ENCODE results near the gene CACNA2D2. TPM values are rescaled to one million over a fixed set of nuclear protein-coding genes. Genes with fewer than 3 reads are reported as not detected.

The CACNA2D2 gene
- total RNA-seq (1 to 10 TPM in 3 of 4 donors, under 1 TPM in 1; 0.49 to 1.7 (median 1.3) TPM), polyA plus RNA-seq (1 to 10 TPM in 1 of 3 donors, under 1 TPM in 1, not detected in 1; 0.60 to 1.2 TPM)

- Histone ChIP-seq H3K9me3 (no peaks in the 10 kb centered on the region), H3K4me1 (peaks cover 0 to 17% (median 11%) of the 10 kb centered on the region in 4 donors), H3K27me3 (peaks cover 4 to 36% (median 7%) of the 10 kb centered on the region in 3 donors), H3K27ac (peak within 1 kb of the TSS; percentile 58 to 69 (median 66)), H3K4me3 (peak within 1 kb of the TSS; percentile 24 to 65 (median 58)), H3K36me3 (no peaks in the 10 kb centered on the region)
- peak; percentile 84 for DNase-seq
- 7 to 9% methylated on average over 71 of the region's 71 CpGs for WGBS, 2 donors
- intact Hi-C loops (cut with DNase I), result no loop called here
- TF ChIP-seq POLR2AphosphoS5 (IDR thresholded peaks at IDR 0.05), result peak; percentile 7 to 35 (median 26)
- TF ChIP-seq POLR2A (IDR thresholded peaks at IDR 0.05), result no peak
Measured at GRCh38 chr3:50503504-50504342, at the start of gene CACNA2D2. Gene CACNA2D2, minus strand, starts transcription at chr3:50503634. Its CDS starts 211 bp downstream, at chr3:50503423.

GRCh38 chr3:50552598-50552997 is 49.2 kb upstream of the CACNA2D2 start:
- intact Hi-C loops (cut with DNase I), result no loop called here
- TF ChIP-seq POLR2A (IDR thresholded peaks at IDR 0.05) (no peak), CTCF (IDR thresholded peaks at IDR 0.05) (no peak), POLR2AphosphoS5 (IDR thresholded peaks at IDR 0.05) (no peak)
- Histone ChIP-seq H3K36me3 (no peaks in the 10 kb centered on the region), H3K27me3 (peaks cover 0 to 8% (median 0%) of the 10 kb centered on the region in 3 donors), H3K4me3 (no peak overlapping the region), H3K27ac (no peak overlapping the region), H3K4me1 (peaks cover 0 to under 1% (median 0%) of the 10 kb centered on the region in 4 donors), H3K9me3 (no peaks in the 10 kb centered on the region)
- no peak for DNase-seq
- WGBS, 2 donors, result 88 to 89% methylated on average over 9 of the region's 9 CpGs

- Histone ChIP-seq H3K4me3 (no peak overlapping the region), H3K36me3 (no peaks in the 10 kb centered on the region), H3K27ac (no peak overlapping the region), H3K27me3 (peaks cover 0 to 8% (median 0%) of the 10 kb centered on the region in 3 donors), H3K4me1 (no peaks in the 10 kb centered on the region), H3K9me3 (no peaks in the 10 kb centered on the region)
- intact Hi-C loops (cut with DNase I), result no loop called here
- 83 to 87% methylated on average over 7 of the region's 7 CpGs for WGBS, 2 donors
- DNase-seq, result no peak
- TF ChIP-seq CTCF (IDR thresholded peaks at IDR 0.05), result no peak
- no peak for TF ChIP-seq POLR2A (IDR thresholded peaks at IDR 0.05)
- no peak for TF ChIP-seq EP300 (IDR thresholded peaks at IDR 0.05)
- no peak for TF ChIP-seq POLR2AphosphoS5 (IDR thresholded peaks at IDR 0.05)
Measured at GRCh38 chr3:50551681-50552435, 48.4 kb upstream of the CACNA2D2 start.

GRCh38 chr3:50551054-50551659 is 47.7 kb upstream of the CACNA2D2 start:
- H3K36me3 ChIP-seq, result no peaks in the 10 kb centered on the region
- no peak overlapping the region for H3K27ac ChIP-seq
- no peaks in the 10 kb centered on the region for H3K9me3 ChIP-seq
- no peak for TF ChIP-seq POLR2AphosphoS5 (IDR thresholded peaks at IDR 0.05)
- no peak for TF ChIP-seq EP300 (IDR thresholded peaks at IDR 0.05)
- TF ChIP-seq CTCF (IDR thresholded peaks at IDR 0.05), result no peak
- no peak for TF ChIP-seq POLR2A (IDR thresholded peaks at IDR 0.05)
- H3K27me3 ChIP-seq, result peaks cover 0 to 8% (median 0%) of the 10 kb centered on the region in 3 donors
- H3K4me1 ChIP-seq, result no peaks in the 10 kb centered on the region
- 55 to 56% methylated on average over 9 of the region's 9 CpGs for WGBS, 2 donors
- no peak for DNase-seq
- H3K4me3 ChIP-seq, result no peak overlapping the region
- intact Hi-C loops (cut with DNase I), result no loop called here
